ENCODE measurements around the gene RASSF4.

The RASSF4 gene

GRCh38 chr10:44928462-44928861 lies 31.1 kb upstream of the RASSF4 start:
- DNase-seq = no peak

GRCh38 chr10:44929356-44930255 lies 30.0 kb upstream of the RASSF4 start:
- no peak for DNase-seq

- DNase-seq = no peak
These were observed 28.5 kb upstream of the RASSF4 start for GRCh38 chr10:44930904-44931620.

GRCh38 chr10:44931621-44932516 lies 27.7 kb upstream of the RASSF4 start:
- DNase-seq = no peak

- DNase-seq = no peak
These were observed 26.8 kb upstream of the RASSF4 start for GRCh38 chr10:44932517-44933450.

DNA sequence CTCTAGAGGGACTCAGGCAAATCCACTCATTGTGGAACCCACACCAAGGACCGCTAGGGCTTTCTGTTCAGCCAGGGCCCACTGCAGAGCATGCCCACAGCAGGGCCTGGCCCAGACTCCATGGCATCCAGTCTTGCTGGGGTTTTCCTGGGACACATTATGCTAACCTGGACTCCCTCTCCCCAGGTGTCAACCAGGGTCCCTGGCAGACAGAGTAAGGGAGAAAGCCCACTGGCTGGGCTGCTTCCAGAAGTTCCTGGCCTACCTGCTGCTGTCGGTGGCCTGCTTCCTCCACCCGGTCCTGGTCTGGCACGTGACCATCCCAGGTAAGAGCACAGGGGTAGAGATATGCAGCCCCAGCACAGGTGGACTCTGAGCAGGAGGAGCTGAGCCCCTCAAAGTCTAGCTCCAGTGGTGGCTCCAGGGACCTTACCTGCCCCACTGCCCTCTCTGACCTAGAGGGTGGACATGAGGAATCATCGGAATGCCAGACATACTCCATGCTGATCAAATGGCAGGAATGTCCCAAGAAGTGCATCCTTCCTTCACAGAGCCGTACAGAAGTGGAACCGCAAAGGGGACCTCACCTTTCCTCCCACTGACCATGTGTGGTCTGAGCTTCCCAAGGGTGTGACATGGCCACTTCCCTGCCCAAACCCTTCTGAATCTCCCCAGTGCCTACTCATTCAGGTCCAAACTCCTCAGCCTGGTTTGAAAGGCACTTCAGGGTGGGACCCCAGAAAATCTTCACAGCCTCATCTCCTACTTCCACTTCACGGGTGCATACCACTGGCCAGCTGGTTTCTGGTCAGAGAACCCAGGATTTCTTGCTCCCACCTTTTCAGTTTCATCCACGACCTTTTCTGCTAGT lies 25.9 kb upstream of the RASSF4 start:
- DNase-seq = no peak

GRCh38 chr10:44934416-44935200 lies 25.0 kb upstream of the RASSF4 start:
- DNase-seq = no peak

DNA sequence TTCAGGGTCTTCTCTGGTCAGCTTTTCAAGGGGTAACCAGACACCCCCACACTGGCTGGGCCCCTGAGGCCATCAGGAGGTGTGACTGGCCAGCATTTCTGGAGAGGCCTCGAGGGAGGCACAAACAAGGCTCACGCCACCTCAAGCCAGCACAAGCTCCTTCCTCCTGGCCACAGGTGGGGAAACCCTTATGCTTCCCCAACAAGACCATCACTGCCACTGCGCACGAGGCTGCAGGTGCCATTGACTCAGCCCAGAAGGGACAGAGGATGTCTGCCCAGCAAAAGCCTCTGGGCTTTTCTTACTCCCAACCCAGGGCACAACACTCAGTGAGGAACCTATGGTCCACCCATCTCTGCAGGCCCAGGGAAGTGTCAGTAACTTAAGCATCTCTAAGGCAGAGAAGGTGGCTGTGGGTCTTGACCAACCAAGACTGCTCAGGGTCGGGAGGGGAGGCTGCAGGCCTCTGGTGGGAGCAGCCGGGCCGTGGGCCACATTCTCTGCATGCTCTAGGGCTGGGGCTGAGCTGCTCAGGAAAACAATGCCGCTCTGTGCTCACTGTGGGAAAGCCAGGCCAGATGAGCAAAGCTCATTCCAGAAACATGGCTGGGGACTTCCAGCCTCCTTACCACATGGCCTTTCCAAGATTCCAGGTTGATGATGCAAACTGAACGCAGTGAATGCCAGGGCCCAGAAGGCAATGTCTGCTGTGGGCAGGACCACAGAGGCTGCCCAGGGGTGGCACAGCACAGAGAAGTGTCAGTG lies 24.2 kb upstream of the RASSF4 start:
- no peak for DNase-seq

DNA sequence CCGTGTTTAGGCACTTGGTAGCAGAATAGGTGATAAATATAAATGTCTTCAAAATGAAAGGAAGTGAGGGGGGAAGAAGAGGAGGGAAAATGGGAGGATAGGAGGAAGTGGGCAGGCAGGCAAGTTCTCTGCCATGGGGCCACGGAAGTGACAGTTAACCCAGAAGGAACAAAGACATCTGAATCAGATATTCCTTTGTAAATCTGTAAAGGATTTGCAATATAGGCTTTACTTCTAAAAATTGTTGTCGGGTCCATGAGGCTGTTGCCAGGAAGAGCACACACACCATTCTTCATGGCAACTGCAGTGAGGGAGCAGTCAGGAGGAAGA lies 23.7 kb upstream of the RASSF4 start:
- DNase-seq = no peak

DNA sequence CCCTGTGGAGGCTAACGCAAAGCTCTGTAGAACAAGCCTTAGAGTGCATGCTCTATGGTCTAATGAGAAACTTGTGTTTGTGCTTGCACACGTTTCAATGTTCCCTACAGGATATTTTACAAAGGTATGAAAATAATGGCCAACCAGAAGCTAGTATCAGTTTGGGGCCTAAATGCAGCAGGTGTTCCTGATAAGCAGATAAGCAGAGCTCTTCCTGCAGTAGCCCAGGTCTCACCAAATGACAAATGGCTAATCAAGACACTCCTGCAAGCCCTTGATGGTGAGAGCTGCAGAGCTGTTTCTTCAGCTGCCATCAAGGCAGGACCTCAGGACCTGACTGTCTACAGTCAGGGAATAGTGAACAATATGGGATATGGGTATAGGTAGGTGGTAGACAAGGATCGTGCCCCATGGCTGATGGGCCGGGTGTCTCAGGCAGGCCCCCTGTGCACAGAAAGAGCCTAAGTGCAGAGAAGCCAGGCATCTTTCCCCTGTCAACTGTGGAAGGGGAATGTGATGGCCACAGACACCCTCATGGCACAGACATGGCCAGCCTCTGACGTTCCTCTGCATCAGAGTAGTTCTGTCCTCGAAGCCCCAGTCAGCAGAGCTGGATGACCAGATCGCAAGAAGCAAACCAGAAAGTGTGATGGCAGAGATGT lies 23.2 kb upstream of the RASSF4 start:
- DNase-seq = no peak

DNA sequence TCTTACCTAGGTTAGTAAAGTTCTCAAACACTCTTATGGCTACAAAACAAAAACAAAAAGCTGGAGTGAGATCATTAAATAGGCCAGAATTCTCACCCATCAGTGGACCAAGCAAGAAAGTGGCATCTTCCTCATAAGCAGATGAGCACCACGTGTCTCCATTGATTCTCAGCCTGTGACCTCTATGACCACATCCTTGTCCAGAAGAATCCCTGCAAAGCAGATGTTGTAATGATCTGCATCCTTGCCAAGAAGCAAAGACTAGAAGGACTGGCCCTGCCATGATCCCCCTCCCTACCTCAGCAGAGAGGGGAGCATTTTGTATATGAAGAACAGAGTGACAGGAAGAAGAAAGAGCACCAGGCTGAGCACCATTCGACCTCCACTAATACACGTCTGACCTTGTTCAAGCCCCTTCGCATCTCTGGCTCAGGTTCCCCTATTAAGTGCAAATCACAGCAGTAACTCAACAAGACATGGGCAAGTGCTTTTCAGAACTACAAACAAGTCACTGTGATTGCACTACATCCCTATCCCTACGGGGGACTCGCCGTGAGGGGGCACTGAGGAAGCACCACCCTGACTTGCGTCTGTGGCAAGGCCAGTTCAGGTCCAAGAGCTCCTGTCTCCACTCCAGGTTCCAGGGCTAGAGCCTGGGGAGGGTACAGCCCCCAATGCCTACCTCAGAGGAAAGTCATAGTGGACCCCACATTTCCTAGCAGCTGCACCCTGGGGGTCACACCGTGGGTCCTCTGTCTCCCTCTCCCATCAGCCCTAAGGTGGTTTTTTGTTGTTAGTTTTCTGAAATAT lies 22.2 kb upstream of the RASSF4 start:
- no peak for DNase-seq

- no peak for DNase-seq
These were observed 20.6 kb upstream of the RASSF4 start for GRCh38 chr10:44938956-44939355.

DNA sequence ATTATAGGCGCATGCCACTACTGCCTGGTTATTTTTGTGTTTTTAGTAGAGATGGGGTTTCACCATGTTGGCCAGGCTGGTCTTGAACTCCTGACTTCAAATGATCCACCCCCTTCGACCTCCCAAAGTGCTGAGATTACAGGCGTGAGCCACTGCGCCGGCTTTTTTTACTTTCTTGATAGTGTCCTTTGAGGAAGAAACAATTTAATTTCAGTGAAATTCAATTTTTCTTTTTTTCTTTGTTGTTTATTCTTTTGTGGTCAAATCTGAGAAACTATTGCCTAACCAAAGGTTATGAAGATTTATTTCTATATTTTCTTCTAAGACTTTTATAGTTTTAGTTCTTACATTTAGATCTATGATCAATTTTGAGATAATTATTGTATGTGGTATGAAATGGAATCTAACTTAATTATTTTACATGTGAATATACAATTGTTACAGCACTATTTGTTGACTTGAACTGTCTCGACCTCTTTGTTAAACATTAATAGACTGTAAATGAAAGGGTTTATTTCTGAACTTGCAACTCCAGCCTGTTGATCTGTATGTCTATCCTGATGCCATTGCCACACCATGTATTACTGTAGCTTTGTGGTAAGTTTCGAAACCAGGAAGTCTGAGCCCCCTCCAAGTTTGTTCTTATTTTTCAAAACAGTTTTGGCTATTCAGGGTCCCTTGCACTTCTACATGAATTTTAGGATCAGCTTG lies 19.8 kb upstream of the RASSF4 start:
- DNase-seq = no peak

- DNase-seq = no peak
These were observed 15.2 kb upstream of the RASSF4 start for GRCh38 chr10:44944354-44944753.

DNA sequence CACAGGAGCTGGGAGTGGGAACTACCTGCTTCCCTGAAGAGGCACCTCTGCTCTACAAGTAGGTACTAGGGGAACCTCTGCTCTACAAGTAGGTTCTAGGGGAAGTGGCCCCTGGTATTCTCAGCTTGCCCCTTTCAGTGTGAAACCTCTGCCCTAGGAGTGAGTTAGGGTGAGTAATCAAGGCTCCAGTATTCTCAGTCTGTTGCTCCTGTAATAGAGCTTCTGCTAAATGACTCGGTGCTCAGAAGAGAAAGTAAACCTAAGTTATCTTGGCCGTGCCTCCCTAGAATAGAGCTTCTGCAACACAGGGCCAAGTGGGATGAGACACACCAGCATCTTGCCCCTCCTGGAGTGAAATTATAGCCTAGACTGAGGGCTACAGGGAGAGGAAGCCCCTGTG lies 13.4 kb upstream of the RASSF4 start:
- DNase-seq = no peak

- DNase-seq = no peak
These were observed 12.0 kb upstream of the RASSF4 start for GRCh38 chr10:44947371-44948152.

DNA sequence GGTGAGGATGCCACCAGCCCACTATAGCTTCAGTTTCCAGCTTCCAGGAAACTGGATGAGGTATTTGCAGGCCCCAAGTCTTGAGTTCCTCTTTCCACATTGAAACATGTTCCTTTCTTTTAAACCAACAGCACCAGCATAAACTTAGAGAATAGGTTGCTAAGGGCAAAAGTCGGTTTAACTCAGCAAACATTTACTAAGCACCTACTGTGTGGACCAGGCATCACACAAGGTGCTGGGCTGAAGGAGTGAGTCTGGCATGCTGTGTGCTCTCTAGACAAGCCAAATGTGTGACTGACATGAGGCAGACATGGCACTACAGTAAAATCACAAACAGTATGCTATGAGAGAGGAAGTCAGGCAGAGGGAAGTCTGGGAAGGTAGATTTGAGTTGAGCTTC lies 11.0 kb upstream of the RASSF4 start:
- no peak for DNase-seq

All from NCI-H2029 treated with DMSO at 0.1 percent for 48 hours (cell line).